Measurements from ENCODE around the gene CD274.
"Not testable (repeated sequence)": the region's sequence is repeated elsewhere in the genome, so short reads cannot be mapped to it uniquely, and the experiment has no call there.

CD274 gene

GRCh38 chr9:5460157-5460556 lies 9.8 kb downstream of the CD274 start:
- DNase-seq (ENCODE audit: low read depth in 2 of 3, low spot score in 1 of 3): no peak

GRCh38 chr9:5464831-5465330 lies 14.5 kb downstream of the CD274 start:
- DNase-seq (ENCODE audit: low read depth in 2 of 3, low spot score in 1 of 3): not testable (repeated sequence)

DNA sequence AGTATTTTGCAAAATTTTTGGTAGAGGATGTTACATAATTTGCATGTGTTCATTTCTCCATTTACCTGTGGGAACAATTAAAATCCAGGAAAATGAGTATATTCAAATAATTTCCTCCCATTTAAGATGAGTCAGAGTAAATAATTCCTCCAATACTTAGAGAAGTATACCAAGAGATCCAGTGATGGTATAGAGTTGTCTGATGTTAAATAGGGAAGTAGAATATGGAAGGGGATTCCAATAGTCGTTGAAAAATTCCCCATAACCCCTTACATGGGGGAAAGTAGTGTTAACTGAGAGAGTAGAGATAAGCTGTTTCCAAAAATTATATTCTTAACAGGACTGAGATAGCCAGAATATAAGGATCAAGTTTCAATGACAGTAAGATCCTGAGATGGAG lies 15.7 kb downstream of the CD274 start:
- DNase-seq (ENCODE audit: low read depth in 2 of 3, low spot score in 1 of 3): no peak

- no peak for DNase-seq (ENCODE audit: low read depth in 2 of 3, low spot score in 1 of 3)
Observed at GRCh38 chr9:5466766-5467165, 16.4 kb downstream of the CD274 start.

DNA sequence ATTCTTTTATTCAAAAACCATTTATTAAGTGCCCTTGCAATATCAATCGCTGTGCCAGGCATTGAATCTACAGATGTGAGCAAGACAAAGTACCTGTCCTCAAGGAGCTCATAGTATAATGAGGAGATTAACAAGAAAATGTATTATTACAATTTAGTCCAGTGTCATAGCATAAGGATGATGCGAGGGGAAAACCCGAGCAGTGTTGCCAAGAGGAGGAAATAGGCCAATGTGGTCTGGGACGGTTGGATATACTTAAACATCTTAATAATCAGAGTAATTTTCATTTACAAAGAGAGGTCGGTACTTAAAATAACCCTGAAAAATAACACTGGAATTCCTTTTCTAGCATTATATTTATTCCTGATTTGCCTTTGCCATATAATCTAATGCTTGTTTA lies 18.5 kb downstream of the CD274 start:
- no peak for DNase-seq (ENCODE audit: low read depth in 2 of 3, low spot score in 1 of 3)

GRCh38 chr9:5470122-5470521 lies 19.8 kb downstream of the CD274 start:
- DNase-seq (ENCODE audit: low read depth in 2 of 3, low spot score in 1 of 3): no peak

DNA sequence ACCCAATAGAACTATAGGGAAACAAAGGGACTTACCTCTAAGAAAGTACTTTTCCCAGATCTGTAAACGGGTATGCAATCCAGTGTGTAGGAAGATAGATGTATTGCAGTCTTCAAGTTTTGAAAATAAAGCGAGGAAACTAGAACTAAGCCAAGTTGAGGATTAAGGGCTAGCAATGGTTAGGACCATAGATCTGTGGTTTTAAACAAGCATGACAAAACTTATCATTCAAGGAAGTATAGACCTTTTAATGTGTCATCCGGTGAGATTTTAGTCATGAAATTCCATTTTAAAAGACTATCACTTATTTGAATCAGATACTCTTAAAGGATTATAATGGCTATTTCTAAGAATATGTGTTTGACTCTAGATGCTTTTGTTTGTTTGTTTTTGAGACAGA lies 20.5 kb downstream of the CD274 start:
- DNase-seq (ENCODE audit: low read depth in 2 of 3, low spot score in 1 of 3): no peak

DNA sequence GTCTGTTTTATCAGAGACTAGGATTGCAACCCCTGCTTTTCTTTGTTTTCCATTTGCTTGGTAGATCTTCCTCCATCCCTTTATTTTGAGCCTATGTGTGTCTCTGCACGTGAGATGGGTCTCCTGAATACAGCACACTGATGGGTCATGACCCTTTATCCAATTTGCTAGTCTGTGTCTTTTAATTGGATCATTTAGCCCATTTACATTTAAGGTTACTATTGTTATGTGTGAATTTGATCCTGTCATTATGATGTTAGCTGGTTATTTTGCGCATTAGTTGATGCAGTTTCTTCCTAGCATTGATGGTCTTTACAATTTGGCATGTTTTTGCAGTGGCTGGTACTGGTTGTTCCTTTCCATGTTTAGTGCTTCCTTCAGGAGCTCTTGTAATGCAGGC lies 25.3 kb downstream of the CD274 start:
- DNase-seq (ENCODE audit: low read depth in 2 of 3, low spot score in 1 of 3): not testable (repeated sequence)

DNA sequence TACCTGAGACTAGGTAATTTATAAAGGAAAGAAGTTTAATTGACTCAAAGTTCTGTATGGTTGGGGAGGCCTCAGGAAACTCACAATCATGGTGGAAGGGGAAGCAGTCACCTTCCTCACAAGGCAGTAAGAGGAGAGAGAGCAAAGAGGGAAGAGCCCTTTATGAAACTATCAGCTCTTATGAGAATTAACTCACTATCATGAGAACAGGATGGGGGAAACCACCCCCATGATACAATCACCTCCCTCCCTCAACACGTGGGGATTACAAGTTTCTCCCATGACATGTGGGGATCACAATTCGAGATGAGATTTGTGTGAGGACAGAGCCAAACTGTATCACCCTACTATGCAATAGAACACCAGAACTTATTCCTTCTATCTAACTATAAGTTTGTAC lies 27.9 kb downstream of the CD274 start:
- no peak for DNase-seq (ENCODE audit: low read depth in 2 of 3, low spot score in 1 of 3)

DNA sequence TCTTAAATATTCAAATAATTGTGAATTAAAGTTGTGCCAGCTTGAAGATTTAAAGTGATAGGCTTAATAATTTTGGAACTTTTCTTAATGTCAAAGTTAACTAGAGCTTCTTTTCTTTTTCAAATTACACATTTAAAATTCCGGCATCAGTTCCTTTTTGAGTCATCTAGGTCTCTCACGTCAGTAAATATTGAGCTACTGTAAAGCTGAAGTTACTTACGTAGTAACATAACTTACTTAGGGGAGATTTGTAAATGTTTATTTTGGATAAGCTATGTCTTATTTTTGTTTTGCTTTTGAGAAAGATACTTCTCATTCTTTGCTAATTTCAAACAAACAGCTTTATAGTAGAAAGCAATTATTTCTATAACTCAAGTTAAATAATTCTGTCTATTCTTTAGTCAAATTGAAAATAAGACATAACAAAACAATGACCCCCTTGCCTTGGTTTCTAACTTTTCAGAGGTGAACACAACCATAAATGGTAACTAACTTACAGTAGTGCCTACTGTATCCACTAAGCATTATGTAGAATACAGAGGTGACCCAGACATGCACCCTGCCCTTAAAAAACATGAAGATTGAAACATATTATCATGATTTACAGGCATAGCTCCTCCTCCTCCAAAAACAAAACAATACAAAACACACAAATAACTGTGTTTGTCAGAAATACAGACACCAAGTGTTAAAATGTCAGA lies 29.8 kb downstream of the CD274 start:
- DNase-seq (ENCODE audit: low read depth in 2 of 3, low spot score in 1 of 3): no peak

DNA sequence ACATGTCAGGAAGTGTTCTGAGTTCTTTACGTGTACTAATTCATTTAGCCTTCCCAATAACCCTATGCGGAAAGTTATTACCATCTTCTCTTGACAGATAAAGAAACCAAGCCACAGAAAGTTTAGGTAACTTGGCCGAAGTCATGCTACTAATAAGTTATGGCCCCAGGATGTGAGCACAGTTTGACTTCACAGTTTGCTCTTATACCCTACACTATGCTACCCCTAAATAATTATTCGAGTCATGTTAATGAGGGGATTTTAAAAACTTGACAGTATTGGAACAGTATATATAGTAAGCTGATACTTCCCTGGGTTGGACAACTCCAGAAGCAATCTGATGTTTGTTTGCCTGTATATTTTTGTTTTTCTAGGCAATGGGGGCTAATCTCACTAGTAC lies 30.6 kb downstream of the CD274 start:
- no peak for DNase-seq (ENCODE audit: low read depth in 2 of 3, low spot score in 1 of 3)

DNA sequence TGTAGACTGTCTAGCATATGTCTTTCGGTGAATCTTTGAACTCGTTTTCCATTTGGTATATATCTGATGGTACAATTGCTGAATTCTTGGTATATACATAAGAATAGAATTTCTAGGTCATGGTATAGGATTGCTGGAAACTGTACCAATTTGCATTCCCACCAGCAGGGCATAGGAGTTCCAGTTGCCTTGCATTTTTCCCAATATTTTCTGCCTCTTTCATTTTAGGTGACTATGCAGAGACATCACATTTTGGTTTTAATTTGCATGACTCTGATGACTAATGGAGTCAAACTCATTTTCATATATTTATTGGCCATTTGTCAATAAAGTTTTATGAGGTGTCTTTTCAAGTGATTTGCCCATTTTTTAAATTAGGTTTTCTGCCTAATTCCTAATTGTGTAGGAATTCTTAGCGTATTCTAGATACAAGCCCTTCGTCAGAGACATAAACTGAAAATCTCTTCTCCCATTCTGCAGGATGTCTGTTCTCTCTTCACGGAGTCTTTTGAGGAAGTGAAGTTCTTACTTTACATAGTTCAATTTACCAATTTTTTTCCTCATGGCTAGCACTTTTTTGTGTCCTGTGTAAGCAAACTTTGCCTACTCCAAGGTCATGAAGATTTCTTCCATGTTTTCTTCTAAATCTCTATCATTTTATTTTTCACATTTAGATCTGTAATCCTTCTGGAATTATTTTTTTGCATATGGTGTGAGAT lies 31.1 kb downstream of the CD274 start:
- DNase-seq (ENCODE audit: low read depth in 2 of 3, low spot score in 1 of 3): no peak

- no peak for DNase-seq (ENCODE audit: low read depth in 2 of 3, low spot score in 1 of 3)
Observed at GRCh38 chr9:5482194-5482593, 31.9 kb downstream of the CD274 start.

GRCh38 chr9:5483306-5483705 lies 33.0 kb downstream of the CD274 start:
- no peak for DNase-seq (ENCODE audit: low read depth in 2 of 3, low spot score in 1 of 3)

GRCh38 chr9:5485378-5486085 lies 35.2 kb downstream of the CD274 start:
- DNase-seq (ENCODE audit: low read depth in 2 of 3, low spot score in 1 of 3): no peak

GRCh38 chr9:5486988-5487387 lies 36.6 kb downstream of the CD274 start:
- DNase-seq (ENCODE audit: low read depth in 2 of 3, low spot score in 1 of 3): no peak

DNA sequence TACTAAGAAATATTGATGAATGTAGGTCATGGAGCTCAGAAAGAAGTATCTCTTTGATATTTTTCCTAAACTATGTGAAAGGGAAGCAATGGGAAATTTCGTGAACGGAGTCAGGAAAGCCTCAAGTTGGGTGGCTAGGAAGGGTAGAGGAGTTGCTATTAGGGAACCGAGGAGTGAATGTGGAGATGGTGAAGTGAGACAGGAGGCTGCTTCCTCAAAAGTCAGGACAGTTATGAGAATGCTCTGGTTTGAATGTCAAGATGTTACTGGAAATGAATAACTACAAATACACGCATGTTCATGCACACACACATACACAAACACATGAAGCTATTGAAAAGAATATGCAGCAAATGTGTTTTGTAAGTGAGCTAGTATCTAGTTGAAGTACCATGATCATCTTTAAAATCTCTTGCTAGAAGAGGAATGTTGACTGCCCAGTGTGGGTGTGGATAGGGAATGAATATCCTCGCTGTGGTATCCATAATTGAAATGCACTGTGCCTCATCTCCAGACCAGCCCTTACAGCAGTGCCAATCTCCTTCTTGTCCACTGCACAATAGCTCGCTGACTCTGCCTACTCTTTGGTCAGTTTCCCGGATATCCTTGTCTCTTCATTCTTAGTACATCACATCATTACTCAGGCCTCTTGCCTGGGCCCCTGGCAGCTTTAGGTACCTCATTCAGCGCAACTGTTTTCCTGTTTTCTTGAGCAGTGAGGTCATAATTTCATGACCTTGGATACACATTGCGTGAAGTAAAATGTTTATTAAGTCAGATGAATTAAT lies 38.1 kb downstream of the CD274 start:
- no peak for DNase-seq (ENCODE audit: low read depth in 2 of 3, low spot score in 1 of 3)

DNA sequence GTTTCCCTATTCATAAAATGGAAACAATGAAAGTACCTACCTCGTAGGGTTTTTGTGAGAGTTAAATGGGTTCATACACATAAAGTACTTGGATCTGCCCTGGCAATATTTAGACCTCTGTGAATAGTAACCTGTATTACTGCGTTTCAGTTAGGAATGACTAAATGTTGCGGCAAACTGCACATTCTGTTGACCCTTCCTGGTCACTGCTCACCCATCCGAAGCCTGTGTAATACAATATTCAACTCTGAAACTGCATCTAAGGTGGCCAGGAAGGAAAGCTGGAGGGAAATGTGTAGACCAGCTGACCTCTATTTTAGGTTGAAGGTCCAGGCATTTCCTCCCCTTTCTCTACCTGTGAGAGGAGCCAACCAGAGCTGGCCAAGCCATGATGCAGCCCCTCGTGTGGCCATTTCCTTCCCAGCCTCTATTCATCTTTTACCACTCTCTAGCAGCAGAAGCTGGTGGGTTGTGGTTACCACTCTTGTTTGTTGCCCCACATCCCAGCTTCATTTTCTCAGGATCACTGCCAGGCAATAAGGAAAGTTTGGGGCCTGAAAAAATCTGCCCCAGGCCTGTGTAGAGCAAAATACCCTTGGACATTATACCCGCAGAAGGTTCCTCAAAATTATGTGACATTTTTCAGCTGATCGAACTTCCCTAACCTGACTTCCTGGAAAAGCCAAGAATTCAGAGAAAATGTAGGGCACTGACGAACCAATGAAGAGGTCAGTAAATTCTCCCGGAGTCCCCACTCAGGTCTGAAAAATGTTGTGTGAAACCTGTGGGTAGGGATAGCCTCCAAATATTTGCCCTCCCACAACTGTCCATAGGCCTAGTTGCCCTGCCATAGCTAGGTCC lies 39.5 kb downstream of the CD274 start:
- no peak for DNase-seq (ENCODE audit: low read depth in 2 of 3, low spot score in 1 of 3)

DNA sequence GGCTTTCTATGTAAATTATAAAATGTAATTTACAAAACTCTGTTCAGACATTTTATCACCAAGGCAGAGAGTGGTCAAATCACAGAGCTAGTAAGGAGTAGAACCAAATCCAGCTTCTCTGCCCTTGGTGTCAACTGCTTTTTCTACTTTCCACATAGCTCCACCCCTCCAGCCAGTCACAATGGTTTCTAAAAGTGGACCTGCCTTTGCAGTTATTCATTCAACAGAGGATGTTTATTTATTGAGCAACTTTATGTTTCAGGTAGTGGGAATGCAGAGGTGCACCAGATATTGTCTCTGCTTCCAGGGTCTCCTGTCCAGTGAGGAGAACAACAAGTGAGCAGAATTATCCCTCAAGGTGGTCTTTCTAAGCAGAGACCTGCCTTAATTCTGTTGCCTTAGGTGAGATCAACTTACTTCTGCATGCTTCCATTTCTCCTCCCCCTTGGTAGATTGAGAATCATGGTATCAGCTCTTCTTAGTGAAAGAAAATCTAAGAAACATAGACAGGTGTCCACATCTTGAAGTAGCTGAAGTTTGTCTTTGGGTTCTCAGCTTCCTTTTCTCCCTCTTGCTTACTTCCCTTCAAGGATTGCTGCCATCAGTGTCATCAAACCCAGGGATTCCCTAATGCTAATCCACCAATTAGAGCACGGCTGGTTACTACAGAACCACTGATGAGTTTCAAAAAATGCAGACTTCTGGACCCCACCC lies 42.8 kb downstream of the CD274 start:
- no peak for DNase-seq (ENCODE audit: low read depth in 2 of 3, low spot score in 1 of 3)
